ENCODE measurements around the gene CEP170B. TPM values are rescaled to one million over a fixed set of nuclear protein-coding genes. Genes with fewer than 3 reads are reported as not detected.

Gene CEP170B
- total and polyA plus RNA-seq, 2 of the 13 experiments (the other 11 are each of a cell fraction or from before 2014, with no cell fraction given), result 4.3 to 8.8 TPM

GRCh38 chr14:104821229-104821945 lies 43.7 kb upstream of the CEP170B start (continued):
- TF ChIP-seq NBN (conservative IDR thresholded peaks at IDR 0.05), result no peak
- TF ChIP-seq ZNF777 (CRISPR knock-in tag; IDR thresholded peaks at IDR 0.05), result peak; percentile 81
- TF ChIP-seq SOX5 (CRISPR knock-in tag; IDR thresholded peaks at IDR 0.05; ENCODE audit: borderline replicate concordance), result no peak
- TF ChIP-seq ARID4A (CRISPR knock-in tag; IDR thresholded peaks at IDR 0.05; ENCODE audit: borderline replicate concordance), result peak; percentile 28; the same call in 1 of the 2 replicates
- TF ChIP-seq GLMP (CRISPR knock-in tag; IDR thresholded peaks at IDR 0.05; ENCODE audit: borderline replicate concordance), result no peak
- TF ChIP-seq HOXA3 (CRISPR knock-in tag; IDR thresholded peaks at IDR 0.05), result no peak
- 0 out of 2 replicates have a peak, but pooled peaks have one; percentile 38 for TF ChIP-seq ZNF510 (CRISPR knock-in tag; IDR thresholded peaks at IDR 0.05; ENCODE audit: low read depth)
- 0 out of 2 replicates have a peak, but pooled peaks have one; percentile 64 for TF ChIP-seq ZNF556 (CRISPR knock-in tag; IDR thresholded peaks at IDR 0.05; ENCODE audit: borderline replicate concordance)
